IPS DF 4.7 (cell line): ENCODE results near the gene LRRC9.
A peak's percentile ranks its signal among the peaks of the same experiment; 100 is the strongest.
"Not testable (repeated sequence)": the region's sequence is repeated elsewhere in the genome, so short reads cannot be mapped to it uniquely, and the experiment has no call there.

Experiments
- DNase-seq: peaks from one replicate; pipeline ENCODE4 v3.0.0-alpha.2; 2013; ENCODE audit warnings: low spot score; ENCODE audit errors: extremely low read depth

Gene LRRC9

GRCh38 chr14:59919570-59920377 lies at the start of gene LRRC9:
Gene LRRC9, plus strand, starts transcription at chr14:59920144.
- DNase-seq, result peak; percentile 64

GRCh38 chr14:59870277-59871165 lies 49.4 kb upstream of the LRRC9 start, which contains the start of gene RTN1:
Gene RTN1, minus strand, starts transcription at chr14:59870776. Its CDS starts 146 bp downstream, at chr14:59870630.
- no peak for DNase-seq

- DNase-seq, result no peak
Measured at GRCh38 chr14:59871166-59871495, 48.8 kb upstream of the LRRC9 start.

GRCh38 chr14:59882957-59883356 lies 37.0 kb upstream of the LRRC9 start:
- no peak for DNase-seq

GRCh38 chr14:59890676-59891075 lies 29.3 kb upstream of the LRRC9 start:
- no peak for DNase-seq

GRCh38 chr14:59895721-59896120 lies 24.2 kb upstream of the LRRC9 start:
- no peak for DNase-seq

- no peak for DNase-seq
Measured at GRCh38 chr14:59897757-59898383, 22.1 kb upstream of the LRRC9 start.

GRCh38 chr14:59900556-59900955 lies 19.4 kb upstream of the LRRC9 start:
- DNase-seq, result no peak

GRCh38 chr14:59904184-59904583 lies 15.8 kb upstream of the LRRC9 start:
- no peak for DNase-seq

- no peak for DNase-seq
Measured at GRCh38 chr14:59905188-59905587, 14.8 kb upstream of the LRRC9 start.

GRCh38 chr14:59912443-59912842 lies 7.5 kb upstream of the LRRC9 start:
- DNase-seq, result no peak

- no peak for DNase-seq
Measured at GRCh38 chr14:59913187-59913586, 6.8 kb upstream of the LRRC9 start.

- DNase-seq, result no peak
Measured at GRCh38 chr14:59918824-59919569, 947 bp upstream of the LRRC9 start.

- no peak for DNase-seq
Measured at GRCh38 chr14:59920378-59920683, 387 bp downstream of the LRRC9 start.

- no peak for DNase-seq
Measured at GRCh38 chr14:59925797-59926196, 5.9 kb downstream of the LRRC9 start.

GRCh38 chr14:59926534-59926933 lies 6.6 kb downstream of the LRRC9 start:
- DNase-seq, result no peak

GRCh38 chr14:59931237-59931636 lies 11.3 kb downstream of the LRRC9 start:
- DNase-seq, result no peak

GRCh38 chr14:59936145-59936544 lies 16.2 kb downstream of the LRRC9 start:
- no peak for DNase-seq

- DNase-seq, result no peak
Measured at GRCh38 chr14:59939828-59940227, 19.9 kb downstream of the LRRC9 start.

- DNase-seq, result not testable (repeated sequence)
Measured at GRCh38 chr14:59942296-59942862, 22.4 kb downstream of the LRRC9 start.

- no peak for DNase-seq
Measured at GRCh38 chr14:59944909-59945308, 25.0 kb downstream of the LRRC9 start.
